Brain microvascular endothelial cell (primary cell): ENCODE data around the gene SLC12A4.
"Not testable (repeated sequence)": the region's sequence is repeated elsewhere in the genome, so short reads cannot be mapped to it uniquely, and the experiment has no call there.

ENCODE experiments used
- DNase-seq: peaks from one replicate; pipeline ENCODE4 v3.0.0-alpha.2; 2020
- H3K27ac ChIP-seq: fragments of 250-450 bp; sonication (Bioruptor Pico); 2 replicates; pipeline ENCODE4 v1.5.1; 2020; ENCODE audit warnings: mild to moderate bottlenecking, moderate library complexity
- H3K27me3 ChIP-seq: fragments of 250-450 bp; sonication (Bioruptor Pico); replicated peaks from 2 replicates; pipeline ENCODE4 v1.5.1; 2020; ENCODE audit warnings: mild to moderate bottlenecking
- H3K36me3 ChIP-seq: fragments of 250-450 bp; sonication (Bioruptor Pico); replicated peaks from 2 replicates; pipeline ENCODE4 v1.5.1; 2020; ENCODE audit warnings: mild to moderate bottlenecking
- H3K4me3 ChIP-seq: 2 replicates; pipeline ENCODE4 v1.5.1; 2011; ENCODE audit warnings: low read depth, mild to moderate bottlenecking, control low read depth, low read length, moderate library complexity
- CTCF ChIP-seq: IDR thresholded peaks from 2 replicates; pipeline ENCODE4 v1.5.1; 2011; ENCODE audit warnings: low read depth, mild to moderate bottlenecking, moderate library complexity, low read length, control low read depth, inconsistent platforms; ENCODE audit errors: missing control alignments
- in situ Hi-C: cut with HindIII; loops from 2 replicates; pipeline ENCODE4 v1.10.0; 2017; ENCODE audit warnings: low sequenced_read_pairs, low pct_ligation_motif_present

SLC12A4 gene

GRCh38 chr16:67968400-67969253, at the start of gene SLC12A4:
Gene SLC12A4 (minus strand): TSS chr16:67968637. CDS start chr16:67968553, 84 bp downstream.
- in situ Hi-C loops = no loop called here
- Histone ChIP-seq H3K4me3 (peak within 1 kb of the TSS; percentile 84), H3K27me3 (no peaks in the 10 kb centered on the region), H3K27ac (peak within 1 kb of the TSS; percentile 91), H3K36me3 (no peaks in the 10 kb centered on the region)
- peak; percentile 39 for DNase-seq
- TF ChIP-seq CTCF = peak; percentile 1

- in situ Hi-C loops = no loop called here
- no peak for DNase-seq
- no peaks in the 10 kb centered on the region for H3K27me3 ChIP-seq
- H3K36me3 ChIP-seq = no peaks in the 10 kb centered on the region
- no peak within 1 kb of the TSS for H3K4me3 ChIP-seq
- no peak within 1 kb of the TSS for H3K27ac ChIP-seq
- no peak for TF ChIP-seq CTCF
Measured at GRCh38 chr16:68015681-68016080, 47.2 kb upstream of the SLC12A4 start, which contains the start of gene DPEP2NB. Gene DPEP2NB (minus strand): TSS chr16:68015911. CDS start chr16:68015770, 141 bp downstream.

- no peak for TF ChIP-seq CTCF
- Histone ChIP-seq H3K4me3 (no peak overlapping the region), H3K36me3 (no peaks in the 10 kb centered on the region), H3K27me3 (no peaks in the 10 kb centered on the region), H3K27ac (no peak overlapping the region)
- in situ Hi-C loops = no loop called here
- DNase-seq = no peak
Measured at GRCh38 chr16:68013440-68013839, 45.0 kb upstream of the SLC12A4 start.

GRCh38 chr16:68009872-68010271, 41.4 kb upstream of the SLC12A4 start:
- H3K27ac ChIP-seq, H3K36me3 ChIP-seq, DNase-seq, in situ Hi-C loops, H3K27me3 ChIP-seq, H3K4me3 ChIP-seq: not testable (repeated sequence)

- H3K27me3 ChIP-seq = no peaks in the 10 kb centered on the region
- TF ChIP-seq CTCF = no peak
- H3K36me3 ChIP-seq = no peaks in the 10 kb centered on the region
- DNase-seq = no peak
- H3K27ac ChIP-seq = no peak overlapping the region
- in situ Hi-C loops = no loop called here
- H3K4me3 ChIP-seq = no peak overlapping the region
Measured at GRCh38 chr16:68009157-68009735, 40.8 kb upstream of the SLC12A4 start.

GRCh38 chr16:68005786-68006286, 37.4 kb upstream of the SLC12A4 start:
- DNase-seq = no peak
- no peak overlapping the region for H3K27ac ChIP-seq

More at GRCh38 chr16:68005786-68006286, 37.4 kb upstream of the SLC12A4 start:
- TF ChIP-seq CTCF = no peak
- Histone ChIP-seq H3K4me3 (no peak overlapping the region), H3K36me3 (no peaks in the 10 kb centered on the region), H3K27me3 (no peaks in the 10 kb centered on the region)
- in situ Hi-C loops = no loop called here
